ENCODE results near the gene RPUSD1. TPM values are rescaled to one million over a fixed set of nuclear protein-coding genes. Genes with fewer than 3 reads are reported as not detected.

Gene RPUSD1
- total and polyA plus RNA-seq, 2 donors (not counting 3 experiments of a cell fraction or from before 2014, with no cell fraction given), result 46.2 to 55.8 TPM

DNA sequence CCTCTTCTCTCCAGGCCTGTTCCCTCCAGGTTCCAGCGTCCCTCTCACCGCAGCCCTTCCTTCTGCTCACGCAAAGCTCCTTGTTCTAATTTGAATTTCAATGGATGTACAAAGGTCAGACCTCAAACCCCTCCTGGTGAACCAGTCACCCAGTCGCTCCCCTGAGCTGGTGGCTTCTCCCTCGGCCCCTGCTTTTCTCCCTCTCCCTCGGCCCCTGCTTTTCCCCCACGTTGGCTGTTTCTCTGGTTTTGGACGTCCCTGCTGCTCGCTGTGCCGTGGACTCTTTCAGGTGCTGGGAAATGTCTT lies 36.2 kb downstream of the RPUSD1 start:
- H3K4me2 ChIP-seq (ENCODE audit: insufficient read depth, low read length), result no peak overlapping the region
- FAIRE-seq (no peak), DNase-seq (ENCODE audit: low read depth, low spot score) (no peak)
- H4K20me1 ChIP-seq (replicated peaks; ENCODE audit: control insufficient read depth, extremely low read depth, insufficient read depth, low read length), result no peaks in the 10 kb centered on the region
- ChIA-PET POLR2A (no interaction called here), CTCF (no interaction called here)
- H3K9me1 ChIP-seq (replicated peaks; ENCODE audit: control insufficient read depth, extremely low read depth, insufficient read depth, low read length), result no peaks in the 10 kb centered on the region
- no peak overlapping the region for H3K9ac ChIP-seq (replicated peaks; ENCODE audit: extremely low read depth, insufficient read depth, low read length)
- H3K27me3 ChIP-seq (ENCODE audit: control insufficient read depth in 2 of 2, insufficient read depth in 2 of 2, low read length in 2 of 2), result peaks cover 4 to 6% of the 10 kb centered on the region in 2 experiments
- TF ChIP-seq POLR2A (IDR thresholded peaks at IDR 0.05; ENCODE audit: low read depth, low read length) (no peak), EZH2 (IDR thresholded peaks at IDR 0.05; ENCODE audit: borderline replicate concordance, low read depth, low read length, severe bottlenecking) (peak; percentile 19)
- BruUV-seq (replicated peaks), result no TSS peak
- no peak overlapping the region for H3K4me3 ChIP-seq (replicated peaks in 1 of 3; ENCODE audit: insufficient read depth in 1 of 3, low read depth in 1 of 3, low read length in 3 of 3)
- no peaks in the 10 kb centered on the region for H3K4me1 ChIP-seq (ENCODE audit: control insufficient read depth, extremely low read depth, insufficient read depth, low read length)
- intact Hi-C loops (cut with micrococcal nuclease), result no loop called here
- no peaks in the 10 kb centered on the region for H3K36me3 ChIP-seq (ENCODE audit: control insufficient read depth in 2 of 2, extremely low read depth in 1 of 2, insufficient read depth in 2 of 2, low read length in 2 of 2)
- H3K79me2 ChIP-seq (ENCODE audit: control insufficient read depth, insufficient read depth, low read length), result no peaks in the 10 kb centered on the region
- H3K9me3 ChIP-seq (replicated peaks; ENCODE audit: control insufficient read depth, insufficient read depth, low read length), result no peaks in the 10 kb centered on the region
- H2AFZ ChIP-seq (ENCODE audit: low read depth, low read length), result no peak overlapping the region
- H3K27ac ChIP-seq (ENCODE audit: insufficient read depth, low read depth, low read length), result no peak overlapping the region
- dilution Hi-C loops (cut with MboI; ENCODE audit: extremely low pct_ligation_motif_present, low sequenced_read_pairs), result no loop called here

DNA sequence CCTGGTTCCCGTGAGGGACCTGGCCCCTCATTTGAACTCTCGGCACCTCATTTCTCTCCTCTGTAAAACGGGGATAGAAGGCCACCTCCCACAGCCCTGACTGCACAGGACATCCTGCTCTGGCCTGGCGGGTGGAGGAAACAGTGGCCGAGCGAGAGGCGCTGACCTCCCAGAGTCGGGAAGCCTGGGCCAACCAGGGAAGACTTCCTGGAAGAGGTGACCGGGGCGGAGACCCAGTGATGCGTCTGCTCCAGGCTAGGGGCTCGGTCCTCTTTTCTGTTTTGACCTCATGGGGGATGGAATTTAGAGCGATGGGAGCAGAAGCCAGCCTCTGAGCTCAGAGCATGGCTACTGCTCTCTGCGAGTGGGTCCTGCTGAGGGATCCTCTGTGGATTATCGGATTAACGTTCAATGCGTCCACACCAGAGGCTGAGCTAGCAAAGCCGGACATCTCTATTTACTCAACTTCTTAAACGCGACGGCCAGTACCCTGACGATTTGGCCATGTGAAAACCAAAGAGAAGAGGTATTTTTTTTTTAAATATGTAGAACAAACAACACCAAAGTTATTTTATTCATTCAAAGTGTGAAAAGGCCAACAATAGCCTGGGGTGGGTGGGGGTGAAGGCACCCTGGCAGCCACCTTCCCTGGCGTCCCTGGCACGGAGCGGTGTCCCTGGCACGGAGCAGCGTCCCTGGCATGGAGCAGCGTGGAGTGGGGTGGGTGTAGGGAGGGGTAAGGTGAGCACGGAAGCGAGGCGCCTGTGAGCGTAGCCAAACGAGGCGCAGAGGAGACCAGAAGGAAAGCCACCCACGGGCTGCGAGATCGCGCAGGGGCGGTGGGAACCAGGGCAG lies 36.8 kb downstream of the RPUSD1 start:
- Histone ChIP-seq H3K27me3 (ENCODE audit: control insufficient read depth in 2 of 2, insufficient read depth in 2 of 2, low read length in 2 of 2) (peaks cover 4% of the 10 kb centered on the region in 2 experiments), H3K9ac (replicated peaks; ENCODE audit: extremely low read depth, insufficient read depth, low read length) (no peak overlapping the region), H3K27ac (ENCODE audit: insufficient read depth, low read depth, low read length) (no peak overlapping the region), H3K4me3 (replicated peaks in 1 of 3; ENCODE audit: insufficient read depth in 1 of 3, low read depth in 1 of 3, low read length in 3 of 3) (no peak overlapping the region), H4K20me1 (replicated peaks; ENCODE audit: control insufficient read depth, extremely low read depth, insufficient read depth, low read length) (no peaks in the 10 kb centered on the region), H3K9me1 (replicated peaks; ENCODE audit: control insufficient read depth, extremely low read depth, insufficient read depth, low read length) (no peaks in the 10 kb centered on the region), H3K4me1 (ENCODE audit: control insufficient read depth, extremely low read depth, insufficient read depth, low read length) (no peaks in the 10 kb centered on the region), H2AFZ (ENCODE audit: low read depth, low read length) (no peak overlapping the region), H3K9me3 (replicated peaks; ENCODE audit: control insufficient read depth, insufficient read depth, low read length) (no peaks in the 10 kb centered on the region), H3K36me3 (ENCODE audit: control insufficient read depth in 2 of 2, extremely low read depth in 1 of 2, insufficient read depth in 2 of 2, low read length in 2 of 2) (no peaks in the 10 kb centered on the region), H3K4me2 (ENCODE audit: insufficient read depth, low read length) (no peak overlapping the region), H3K79me2 (ENCODE audit: control insufficient read depth, insufficient read depth, low read length) (no peaks in the 10 kb centered on the region)
- TF ChIP-seq, protein P1, sequence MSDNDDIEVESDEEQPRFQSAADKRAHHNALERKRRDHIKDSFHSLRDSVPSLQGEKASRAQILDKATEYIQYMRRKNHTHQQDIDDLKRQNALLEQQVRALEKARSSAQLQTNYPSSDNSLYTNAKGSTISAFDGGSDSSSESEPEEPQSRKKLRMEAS (IDR thresholded peaks at IDR 0.05; ENCODE audit: insufficient read depth, insufficient read length), result no peak
- TF ChIP-seq EZH2 (IDR thresholded peaks at IDR 0.05; ENCODE audit: borderline replicate concordance, low read depth, low read length, severe bottlenecking) (no peak), POLR2AphosphoS5 (IDR thresholded peaks at IDR 0.05; ENCODE audit: insufficient read depth, low read depth, low read length) (no peak), FOS (IDR thresholded peaks at IDR 0.05; ENCODE audit: borderline replicate concordance, insufficient read depth, low read length) (no peak)
- TF ChIP-seq, protein P2, sequence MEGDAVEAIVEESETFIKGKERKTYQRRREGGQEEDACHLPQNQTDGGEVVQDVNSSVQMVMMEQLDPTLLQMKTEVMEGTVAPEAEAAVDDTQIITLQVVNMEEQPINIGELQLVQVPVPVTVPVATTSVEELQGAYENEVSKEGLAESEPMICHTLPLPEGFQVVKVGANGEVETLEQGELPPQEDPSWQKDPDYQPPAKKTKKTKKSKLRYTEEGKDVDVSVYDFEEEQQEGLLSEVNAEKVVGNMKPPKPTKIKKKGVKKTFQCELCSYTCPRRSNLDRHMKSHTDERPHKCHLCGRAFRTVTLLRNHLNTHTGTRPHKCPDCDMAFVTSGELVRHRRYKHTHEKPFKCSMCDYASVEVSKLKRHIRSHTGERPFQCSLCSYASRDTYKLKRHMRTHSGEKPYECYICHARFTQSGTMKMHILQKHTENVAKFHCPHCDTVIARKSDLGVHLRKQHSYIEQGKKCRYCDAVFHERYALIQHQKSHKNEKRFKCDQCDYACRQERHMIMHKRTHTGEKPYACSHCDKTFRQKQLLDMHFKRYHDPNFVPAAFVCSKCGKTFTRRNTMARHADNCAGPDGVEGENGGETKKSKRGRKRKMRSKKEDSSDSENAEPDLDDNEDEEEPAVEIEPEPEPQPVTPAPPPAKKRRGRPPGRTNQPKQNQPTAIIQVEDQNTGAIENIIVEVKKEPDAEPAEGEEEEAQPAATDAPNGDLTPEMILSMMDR (IDR thresholded peaks at IDR 0.05; ENCODE audit: extremely low read depth in 1 of 2, insufficient read depth in 1 of 2, low read depth in 1 of 2, low read length in 2 of 2), result no peak
- ChIA-PET POLR2A (no interaction called here), CTCF (interaction anchor here (1.2 kb wide), 1 partner anchor 39 kb away, joined by 3 read pairs; no protein-coding TSS in a partner anchor)
- intact Hi-C loops (cut with micrococcal nuclease), result no loop called here
- no peak for FAIRE-seq
- no TSS peak for BruUV-seq (replicated peaks)
- DNase-seq (ENCODE audit: low read depth, low spot score), result no peak
- dilution Hi-C loops (cut with MboI; ENCODE audit: extremely low pct_ligation_motif_present, low sequenced_read_pairs), result no loop called here
